Keratinocyte (primary cell): ENCODE data around the gene ZNF554. TPM values are rescaled to one million over a fixed set of nuclear protein-coding genes. Genes with fewer than 3 reads are reported as not detected.

ENCODE experiments used
- DNase-seq: peaks from one replicate; pipeline ENCODE4 v3.0.0-alpha.2; 2011; ENCODE audit warnings: low read depth, missing footprints, low spot score
- FAIRE-seq: peaks from 2 replicates; lab custom pipeline; 2011; peaks lifted over from hg19 to GRCh38; lab: Jason Lieb, UNC
- H2AFZ ChIP-seq: 2 replicates; pipeline ENCODE4 v1.6.0; 2012; ENCODE audit warnings: low read length, control low read depth, inconsistent platforms; ENCODE audit not compliant: control insufficient read depth
- H3K27ac ChIP-seq: 2 replicates; pipeline ENCODE4 v1.5.1; 2011; ENCODE audit warnings: low read length; ENCODE audit not compliant: control insufficient read depth, insufficient read depth
- H3K27me3 ChIP-seq: 3 replicates; pipeline ENCODE4 v1.6.0; 2011; ENCODE audit warnings: low read length; ENCODE audit not compliant: control insufficient read depth, insufficient read depth; ENCODE audit errors: extremely low read depth
- H3K36me3 ChIP-seq, 2 experiments: 2 replicates in 1 of 2; 3 replicates in 1 of 2; pipeline ENCODE4 v1.5.1; 2011; ENCODE audit warnings: low read length in 2 of 2, mild to moderate bottlenecking in 1 of 2; ENCODE audit not compliant: control insufficient read depth in 2 of 2, insufficient read depth in 2 of 2; ENCODE audit errors: extremely low read depth in 1 of 2
- H3K4me1 ChIP-seq: 3 replicates; pipeline ENCODE4 v1.5.1; 2011; ENCODE audit warnings: low read length; ENCODE audit not compliant: control insufficient read depth, insufficient read depth; ENCODE audit errors: extremely low read depth
- H3K4me2 ChIP-seq: 3 replicates; pipeline ENCODE4 v1.6.0; 2011; ENCODE audit warnings: low read depth, low read length; ENCODE audit not compliant: control insufficient read depth, insufficient read depth; ENCODE audit errors: extremely low read depth
- H3K4me3 ChIP-seq, 3 experiments: fragments of 200-600 bp in 1 of 3; sonication (generic) in 1 of 3; 2 replicates in 2 of 3; 3 replicates in 1 of 3; pipeline ENCODE4 v1.5.1; 2011 to 2016; ENCODE audit warnings: low read length in 3 of 3, mild to moderate bottlenecking in 3 of 3, control low read depth in 2 of 3, inconsistent platforms in 1 of 3, low read depth in 1 of 3, mixed read lengths in 1 of 3, mixed run types in 1 of 3, moderate library complexity in 1 of 3; ENCODE audit not compliant: control insufficient read depth in 2 of 3, insufficient read depth in 2 of 3; ENCODE audit errors: extremely low read depth in 1 of 3
- H3K79me2 ChIP-seq: 2 replicates; pipeline ENCODE4 v1.6.0; 2012; ENCODE audit warnings: low read length; ENCODE audit not compliant: control insufficient read depth, insufficient read depth
- H3K9ac ChIP-seq: 3 replicates; pipeline ENCODE4 v1.6.0; 2011; ENCODE audit warnings: low read length; ENCODE audit not compliant: control insufficient read depth, insufficient read depth; ENCODE audit errors: extremely low read depth
- H3K9me1 ChIP-seq: 3 replicates; pipeline ENCODE4 v1.6.0; 2011; ENCODE audit warnings: low read length; ENCODE audit not compliant: control insufficient read depth, insufficient read depth; ENCODE audit errors: extremely low read depth
- H3K9me3 ChIP-seq: 2 replicates; pipeline ENCODE4 v1.5.1; 2012; ENCODE audit warnings: low read depth, low read length; ENCODE audit not compliant: control insufficient read depth
- H4K20me1 ChIP-seq: 3 replicates; pipeline ENCODE4 v1.6.0; 2011; ENCODE audit warnings: low read length; ENCODE audit not compliant: control insufficient read depth, insufficient read depth; ENCODE audit errors: extremely low read depth
- EZH2 ChIP-seq: IDR thresholded peaks from one replicate; pipeline ENCODE4 v1.6.1; 2012; ENCODE audit warnings: inconsistent platforms, mild to moderate bottlenecking, low read length, moderate library complexity
- dilution Hi-C: fragments of 300-500 bp; cut with MboI; formaldehyde crosslinking; loops from one replicate; pipeline ENCODE4 v1.7.0; 2020; ENCODE audit warnings: low sequenced_read_pairs; ENCODE audit not compliant: extremely low pct_ligation_motif_present
- polyA plus RNA-seq, 5 experiments: library from polyadenylated mRNA; depleted of rRNA in 3 of 5; stranded (reverse) in 3 of 5; stranded (forward) in 1 of 5; unstranded in 1 of 5; fragments of >200 nt; gene quantifications; 1 replicate in 1 of 5; 2 replicates in 3 of 5; 3 replicates in 1 of 5; pipeline versions ENCODE4 v1.2.1 to v1.2.3, GENCODE V29; 2011 to 2012; ENCODE audit warnings: missing spikeins in 2 of 5, low read depth in 1 of 5, low replicate concordance in 1 of 5
- TF ChIP-seq, protein P1 (sequence below), 3 experiments: IDR thresholded peaks in 1 of 3; conservative IDR thresholded peaks in 1 of 3; optimal IDR thresholded peaks in 1 of 3; 2 replicates in 2 of 3; 3 replicates in 1 of 3; pipeline versions ENCODE3 to v1.5.1; 2011; ENCODE audit warnings: low read length in 3 of 3, mild to moderate bottlenecking in 3 of 3, moderate library complexity in 2 of 3, control low read depth in 1 of 3, inconsistent platforms in 1 of 3; ENCODE audit not compliant: insufficient read depth in 2 of 3; ENCODE audit errors: extremely low read depth in 1 of 3

Gene ZNF554
- polyA plus RNA-seq, 1 donor (not counting 4 experiments of a cell fraction or from before 2014, with no cell fraction given), result 2.7 TPM

DNA sequence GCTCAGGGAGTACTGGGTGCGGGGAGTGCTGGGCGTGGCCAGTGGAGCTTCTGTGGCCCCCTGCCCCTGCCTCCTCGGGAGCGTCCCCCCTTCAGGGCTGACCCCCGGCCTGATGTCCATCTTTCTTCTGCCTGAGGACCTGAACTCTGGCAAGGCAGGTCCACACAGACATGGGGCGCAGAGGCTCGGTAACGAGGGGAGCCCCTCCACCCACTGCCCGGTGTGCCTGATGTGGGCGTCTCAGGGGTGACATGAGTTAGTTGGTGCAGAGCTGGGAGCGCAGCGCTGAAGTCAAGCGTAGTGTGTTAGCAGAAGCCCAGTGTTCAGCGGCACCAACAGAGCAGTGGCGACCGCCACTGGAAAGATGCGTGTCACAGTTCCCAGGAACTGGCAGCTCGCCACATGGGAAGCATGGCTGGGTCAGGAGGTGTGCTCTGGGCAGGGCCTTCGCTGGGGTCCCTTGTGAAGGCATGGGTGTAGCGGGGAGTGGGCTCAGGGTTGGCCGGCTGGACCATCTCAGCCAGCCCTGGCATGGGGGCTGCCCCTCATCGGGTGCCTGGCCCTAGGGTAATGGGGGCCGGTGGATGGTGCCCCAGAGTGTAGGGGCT lies 22.9 kb upstream of the ZNF554 start:
- Histone ChIP-seq H3K27ac (no peak overlapping the region), H3K36me3 (peaks cover 25 to 51% of the 10 kb centered on the region in 2 experiments)

DNA sequence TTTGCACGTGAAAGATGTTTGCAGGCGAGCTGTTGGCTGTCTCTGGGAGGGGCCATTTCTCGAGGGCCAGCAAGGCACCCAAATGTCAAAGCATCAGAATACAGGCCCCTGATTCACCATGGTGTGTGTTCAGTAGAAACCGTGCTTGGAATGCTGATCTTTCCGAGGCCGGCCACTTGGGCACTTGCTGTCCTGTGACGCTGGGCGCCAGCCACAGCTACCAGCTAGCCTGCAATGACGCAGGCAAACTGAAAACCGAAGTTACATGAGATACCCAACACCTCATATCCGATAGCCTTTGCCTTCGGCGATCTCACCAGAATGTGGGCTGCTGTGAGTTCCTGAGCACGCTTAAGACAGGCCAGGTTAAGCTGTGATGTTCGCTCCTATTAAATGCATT lies 22.4 kb upstream of the ZNF554 start:
- Histone ChIP-seq H3K27me3 (no peaks in the 10 kb centered on the region), H3K9me1 (no peaks in the 10 kb centered on the region), H3K4me2 (no peak overlapping the region), H3K79me2 (peaks cover 4% of the 10 kb centered on the region), H3K36me3 (peaks cover 25 to 53% of the 10 kb centered on the region in 2 experiments), H3K9me3 (no peaks in the 10 kb centered on the region), H3K4me3 (no peak overlapping the region), H4K20me1 (no peaks in the 10 kb centered on the region), H3K27ac (no peak overlapping the region), H2AFZ (no peak overlapping the region), H3K9ac (no peak overlapping the region), H3K4me1 (no peaks in the 10 kb centered on the region)
- TF ChIP-seq EZH2, result no peak
- TF ChIP-seq, protein P1, sequence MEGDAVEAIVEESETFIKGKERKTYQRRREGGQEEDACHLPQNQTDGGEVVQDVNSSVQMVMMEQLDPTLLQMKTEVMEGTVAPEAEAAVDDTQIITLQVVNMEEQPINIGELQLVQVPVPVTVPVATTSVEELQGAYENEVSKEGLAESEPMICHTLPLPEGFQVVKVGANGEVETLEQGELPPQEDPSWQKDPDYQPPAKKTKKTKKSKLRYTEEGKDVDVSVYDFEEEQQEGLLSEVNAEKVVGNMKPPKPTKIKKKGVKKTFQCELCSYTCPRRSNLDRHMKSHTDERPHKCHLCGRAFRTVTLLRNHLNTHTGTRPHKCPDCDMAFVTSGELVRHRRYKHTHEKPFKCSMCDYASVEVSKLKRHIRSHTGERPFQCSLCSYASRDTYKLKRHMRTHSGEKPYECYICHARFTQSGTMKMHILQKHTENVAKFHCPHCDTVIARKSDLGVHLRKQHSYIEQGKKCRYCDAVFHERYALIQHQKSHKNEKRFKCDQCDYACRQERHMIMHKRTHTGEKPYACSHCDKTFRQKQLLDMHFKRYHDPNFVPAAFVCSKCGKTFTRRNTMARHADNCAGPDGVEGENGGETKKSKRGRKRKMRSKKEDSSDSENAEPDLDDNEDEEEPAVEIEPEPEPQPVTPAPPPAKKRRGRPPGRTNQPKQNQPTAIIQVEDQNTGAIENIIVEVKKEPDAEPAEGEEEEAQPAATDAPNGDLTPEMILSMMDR (optimal IDR thresholded peaks at IDR 0.05 in 1 of 3, IDR thresholded peaks at IDR 0.05 in 1 of 3, conservative IDR thresholded peaks at IDR 0.05 in 1 of 3; ENCODE audit: extremely low read depth in 1 of 3, insufficient read depth in 2 of 3, low read length in 3 of 3), result no peak
- DNase-seq, result no peak
- dilution Hi-C loops, result no loop called here
- no peak for FAIRE-seq

More for the DNA sequence above, 22.9 kb upstream of the ZNF554 start:
- no peak overlapping the region for H3K9ac ChIP-seq
- no peaks in the 10 kb centered on the region for H3K9me1 ChIP-seq
- dilution Hi-C loops, result no loop called here
- H3K79me2 ChIP-seq, result peaks cover 2% of the 10 kb centered on the region
- H3K4me3 ChIP-seq, result no peak overlapping the region
- FAIRE-seq (no peak), DNase-seq (no peak)
- H2AFZ ChIP-seq, result no peak overlapping the region
- H3K27me3 ChIP-seq, result no peaks in the 10 kb centered on the region
- no peaks in the 10 kb centered on the region for H3K9me3 ChIP-seq
- no peaks in the 10 kb centered on the region for H4K20me1 ChIP-seq
- H3K4me2 ChIP-seq, result no peak overlapping the region
- no peaks in the 10 kb centered on the region for H3K4me1 ChIP-seq
- no peak for TF ChIP-seq EZH2
- TF ChIP-seq, protein P1 (optimal IDR thresholded peaks at IDR 0.05 in 1 of 3, IDR thresholded peaks at IDR 0.05 in 1 of 3, conservative IDR thresholded peaks at IDR 0.05 in 1 of 3; ENCODE audit: extremely low read depth in 1 of 3, insufficient read depth in 2 of 3, low read length in 3 of 3), result no peak
